GM18858 (cell line): ENCODE results near the gene PADI2.

Source experiments
- ATAC-seq: cut with Tn5 transposase; IDR thresholded peaks from one replicate; pipeline ENCODE4 v1.9.1; 2021; ENCODE audit not compliant: unreplicated experiment

The PADI2 gene

DNA sequence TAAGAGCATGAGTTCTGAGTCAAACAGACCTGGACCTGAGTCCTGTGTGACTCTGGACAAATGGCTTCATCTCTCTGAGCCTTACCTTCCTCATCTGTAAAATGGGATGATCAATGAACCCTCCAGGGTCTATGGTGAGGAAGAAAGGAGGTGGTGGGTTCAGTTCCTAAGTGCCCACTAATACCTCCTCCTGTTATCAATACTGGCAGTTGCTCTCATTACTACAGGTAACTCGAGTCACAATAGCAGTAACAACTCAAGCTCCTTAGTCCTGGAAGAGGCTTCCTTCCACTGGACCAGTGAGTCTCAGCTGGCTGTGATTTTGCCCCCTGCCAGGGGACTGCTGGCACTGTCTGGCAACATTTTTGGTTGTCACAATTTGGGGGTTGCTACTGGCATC is 2.6 kb downstream of the PADI2 start:
- no peak for ATAC-seq

DNA sequence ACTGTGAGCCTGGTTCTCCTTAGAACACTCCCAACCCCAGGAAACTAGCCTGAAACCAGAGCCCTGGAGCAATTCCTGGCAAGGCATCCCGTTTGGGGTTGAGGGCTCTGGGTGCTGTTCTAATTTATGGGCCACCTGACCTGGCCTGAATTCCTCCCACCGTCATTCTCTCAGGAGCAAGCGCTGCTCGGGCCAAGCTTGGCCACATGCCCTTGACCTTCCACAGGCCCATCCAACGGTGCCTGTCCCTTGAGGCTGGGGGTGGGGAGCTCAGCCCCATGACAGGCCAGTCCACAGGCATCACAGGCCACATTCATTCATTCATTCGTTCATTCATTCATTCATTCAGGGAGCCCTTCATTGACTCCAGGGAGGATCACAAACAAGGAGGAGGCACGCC is 5.3 kb downstream of the PADI2 start:
- no peak for ATAC-seq

- no peak for ATAC-seq
These were observed 6.6 kb downstream of the PADI2 start for GRCh38 chr1:17112496-17113236.

GRCh38 chr1:17112076-17112475 is 7.2 kb downstream of the PADI2 start:
- ATAC-seq, result no peak

DNA sequence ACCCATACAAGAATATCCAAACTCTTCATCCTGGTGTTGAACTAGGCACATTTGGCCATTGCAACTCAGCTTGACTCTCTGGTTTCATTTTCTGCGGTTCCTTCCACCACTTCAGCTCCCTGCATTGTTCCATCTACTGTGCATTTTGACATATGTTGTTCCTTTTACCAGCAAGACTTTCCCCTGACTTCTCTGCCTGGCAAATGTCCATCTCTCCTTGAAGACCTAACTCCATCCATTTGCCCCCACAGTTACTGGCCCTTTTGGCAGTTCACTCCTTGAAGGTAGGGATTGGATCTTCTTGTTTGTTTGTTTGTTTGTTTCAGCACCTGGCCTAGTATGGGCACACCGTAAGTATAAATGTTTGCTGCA is 8.7 kb downstream of the PADI2 start:
- no peak for ATAC-seq

GRCh38 chr1:17109892-17110554 is 9.2 kb downstream of the PADI2 start:
- no peak for ATAC-seq

GRCh38 chr1:17108786-17109185 is 10.5 kb downstream of the PADI2 start:
- no peak for ATAC-seq

DNA sequence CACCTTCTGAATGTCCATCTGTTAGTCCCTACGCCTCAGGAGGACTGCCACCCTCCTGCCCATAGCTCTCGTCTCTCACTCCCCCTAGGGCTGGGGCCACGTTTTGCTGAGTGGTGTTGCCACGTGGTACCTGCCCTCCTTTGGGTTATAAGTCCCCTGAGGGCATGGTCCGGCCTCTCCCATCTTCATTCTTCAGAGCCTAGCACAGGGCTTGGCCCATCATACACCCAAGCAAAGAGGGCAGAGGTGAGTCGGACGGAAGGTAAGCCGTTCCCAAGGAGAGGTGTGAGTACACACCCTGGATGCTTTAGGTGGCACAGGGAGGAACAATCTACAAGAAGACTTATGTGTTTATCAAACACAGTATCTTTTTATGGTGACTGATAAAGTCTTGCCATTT is 10.9 kb downstream of the PADI2 start:
- ATAC-seq, result no peak

DNA sequence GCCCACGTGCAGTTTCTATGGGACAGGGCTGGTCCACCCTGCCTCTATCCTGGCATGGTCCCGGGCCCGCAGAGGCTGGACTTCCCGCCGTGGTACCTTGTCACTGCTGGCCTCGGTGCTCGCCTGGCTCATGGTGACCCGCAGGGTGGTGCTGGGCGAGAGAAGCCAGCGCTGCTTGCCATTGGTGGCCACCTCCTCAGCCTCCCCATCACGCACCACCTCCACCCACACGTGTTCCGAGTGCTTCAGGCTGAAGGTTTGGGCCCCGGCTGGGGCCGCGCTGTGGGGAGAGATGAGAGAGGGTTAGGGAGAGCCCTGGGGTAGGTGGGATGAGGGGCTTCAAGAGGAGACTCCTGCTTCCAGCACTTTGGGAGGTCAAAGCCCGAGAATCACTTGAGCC is 14.5 kb downstream of the PADI2 start:
- ATAC-seq, result no peak

GRCh38 chr1:17102232-17102631 is 17.0 kb downstream of the PADI2 start:
- no peak for ATAC-seq

DNA sequence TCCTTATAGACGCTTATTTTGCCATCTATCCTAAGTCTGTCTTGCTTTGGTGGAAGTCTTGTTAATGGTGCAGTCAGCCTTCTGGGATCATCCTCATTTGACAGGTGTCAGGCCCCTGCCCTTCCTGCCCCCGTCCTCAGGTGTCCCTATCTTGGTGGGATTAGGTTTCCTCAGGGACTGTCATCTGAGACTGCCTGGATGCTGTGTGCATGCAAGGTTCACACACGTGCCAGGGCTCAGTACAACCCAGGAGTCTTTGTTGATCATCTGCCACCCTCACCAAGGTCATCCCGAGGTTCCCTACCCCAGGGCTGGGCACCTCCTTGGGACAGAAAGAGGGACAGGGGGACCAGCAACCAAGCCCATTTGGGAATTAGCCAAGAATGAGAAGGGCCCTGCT is 18.0 kb downstream of the PADI2 start:
- ATAC-seq, result no peak

DNA sequence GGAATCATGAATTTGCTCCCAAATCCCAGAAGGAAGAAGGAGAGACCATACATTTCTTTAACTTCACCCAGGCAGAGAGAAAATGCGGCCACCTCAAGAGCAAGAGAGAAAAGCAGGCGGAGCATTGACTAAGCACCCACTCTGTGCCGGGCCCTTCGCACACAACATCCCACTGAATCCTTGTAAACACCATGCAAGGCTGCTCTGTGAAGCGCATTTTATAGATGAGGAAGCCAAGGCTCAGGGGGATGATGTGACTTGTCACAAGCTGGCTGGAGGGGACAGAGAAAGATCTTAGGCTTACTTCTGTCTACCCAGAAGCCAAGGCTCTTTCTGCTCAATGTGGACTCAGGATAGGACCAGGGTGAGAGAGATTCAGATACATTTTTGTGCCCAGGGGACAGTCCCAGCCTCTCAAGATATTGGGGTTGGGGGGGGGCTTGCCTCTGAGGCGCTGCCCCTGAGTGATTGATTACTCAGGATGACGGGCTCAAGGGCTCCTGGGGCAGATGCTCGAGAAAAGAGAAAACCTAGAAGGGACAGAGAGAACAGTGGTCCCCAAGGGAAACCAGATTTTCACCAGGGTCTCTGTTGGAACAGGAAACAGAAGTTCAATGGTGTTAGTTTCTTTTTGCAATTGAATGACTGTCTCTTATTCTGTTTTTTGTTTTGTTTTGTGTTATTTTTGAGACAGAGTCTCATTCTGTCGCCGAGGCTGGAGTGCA is 19.5 kb downstream of the PADI2 start:
- no peak for ATAC-seq

DNA sequence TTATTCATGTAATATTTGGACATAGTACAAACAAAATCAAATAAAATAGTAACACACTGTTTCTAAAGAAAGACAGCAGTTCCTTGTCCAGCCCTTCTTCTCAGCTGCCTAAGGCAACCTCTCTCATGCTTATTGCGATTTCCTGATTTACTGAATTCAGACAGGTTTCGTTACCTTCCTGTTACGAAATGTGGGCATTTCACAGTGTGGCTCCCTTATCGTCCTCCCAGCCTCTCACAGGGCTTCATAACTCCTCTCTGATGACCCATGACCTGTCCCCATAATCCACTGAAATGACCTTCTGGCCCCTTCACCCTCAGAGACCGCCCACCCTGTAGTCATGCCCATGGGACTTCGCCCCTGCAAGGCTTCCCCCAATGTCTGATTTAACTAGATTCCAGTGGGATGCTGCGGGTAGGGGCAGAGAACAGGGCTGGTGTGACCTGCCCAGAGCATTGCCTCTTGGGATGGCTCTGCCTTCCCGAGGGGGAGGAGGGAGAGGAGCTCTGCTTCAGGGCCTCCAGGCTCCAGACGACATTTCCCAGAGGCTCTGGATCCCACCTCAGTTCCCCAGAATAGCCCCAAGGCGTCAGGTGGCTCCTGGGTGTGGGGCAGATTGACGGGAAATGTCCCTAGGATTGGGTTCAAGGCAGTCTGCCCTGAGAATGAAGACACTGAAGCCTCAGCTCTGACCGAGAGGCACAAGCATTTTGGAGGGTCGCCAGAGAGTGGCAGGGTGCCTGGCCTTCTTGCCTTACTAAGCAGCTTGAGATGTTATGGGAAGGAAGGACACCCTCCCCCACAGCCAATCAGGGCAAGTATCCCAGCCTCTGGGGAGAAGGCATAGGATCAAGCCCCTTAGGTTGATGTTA is 20.6 kb downstream of the PADI2 start:
- ATAC-seq, result no peak

- ATAC-seq, result no peak
These were observed 21.5 kb downstream of the PADI2 start for GRCh38 chr1:17097787-17098186.

DNA sequence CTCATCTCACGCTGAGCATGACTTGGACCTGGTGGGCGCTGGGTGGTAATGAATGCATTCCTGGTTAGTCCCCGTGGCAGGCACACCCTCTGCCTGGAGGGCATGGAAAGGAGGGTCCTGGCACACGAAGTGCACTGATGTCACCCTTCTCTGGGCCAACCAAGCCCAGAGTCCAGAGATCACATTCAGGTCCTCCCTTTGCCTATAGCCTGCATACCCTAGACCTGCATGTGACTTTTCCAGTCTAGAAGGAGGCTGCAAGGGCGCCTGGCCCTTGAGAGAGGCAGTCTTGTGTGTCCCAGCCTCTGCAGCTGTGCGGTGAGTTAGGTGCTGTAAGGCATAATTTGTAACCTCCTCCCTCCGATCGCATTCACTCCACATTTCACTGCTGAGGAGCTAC is 22.1 kb downstream of the PADI2 start:
- no peak for ATAC-seq

DNA sequence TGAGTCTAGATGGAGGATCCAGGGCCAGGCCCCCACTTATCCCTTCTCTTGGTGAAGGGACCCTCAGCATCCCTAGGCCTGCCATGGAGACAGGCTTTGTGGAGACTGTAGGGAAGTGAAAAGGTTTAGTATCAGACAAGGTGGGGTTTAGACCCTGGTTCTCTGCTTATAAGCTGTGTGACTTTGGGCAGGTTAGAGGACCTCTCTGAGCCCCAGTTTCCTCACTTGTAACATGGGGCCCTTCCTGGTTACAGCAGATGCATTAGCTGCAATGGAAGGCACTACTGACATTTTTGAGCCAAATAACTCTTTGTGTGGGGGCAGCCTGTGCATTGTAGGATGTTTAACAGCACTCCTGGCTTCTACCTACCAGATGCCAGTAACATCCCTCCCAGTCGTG is 22.7 kb downstream of the PADI2 start:
- no peak for ATAC-seq

- no peak for ATAC-seq
These were observed 24.1 kb downstream of the PADI2 start for GRCh38 chr1:17095141-17095540.

DNA sequence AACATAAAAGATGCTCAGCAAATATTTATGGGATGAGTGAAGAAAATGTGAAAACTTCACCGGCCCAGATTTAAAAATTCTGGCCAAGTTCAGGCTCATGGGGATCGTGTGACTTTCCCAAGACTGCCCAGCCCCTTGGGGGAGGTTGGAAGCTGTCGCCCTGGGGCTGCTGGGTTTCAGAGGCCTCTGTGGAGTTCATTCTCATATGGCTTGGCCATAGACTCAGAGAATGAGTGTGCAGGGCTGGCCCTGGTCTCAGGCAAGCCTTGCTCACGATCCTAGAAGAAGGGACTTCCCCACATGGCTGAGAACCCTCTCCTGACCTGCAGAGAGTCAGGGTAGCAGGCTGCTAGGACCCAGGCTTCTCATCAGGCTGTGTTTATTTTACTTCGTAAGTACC is 24.6 kb downstream of the PADI2 start:
- no peak for ATAC-seq

GRCh38 chr1:17093822-17094393 is 25.3 kb downstream of the PADI2 start:
- no peak for ATAC-seq

GRCh38 chr1:17091252-17091651 is 28.0 kb downstream of the PADI2 start:
- ATAC-seq, result no peak

DNA sequence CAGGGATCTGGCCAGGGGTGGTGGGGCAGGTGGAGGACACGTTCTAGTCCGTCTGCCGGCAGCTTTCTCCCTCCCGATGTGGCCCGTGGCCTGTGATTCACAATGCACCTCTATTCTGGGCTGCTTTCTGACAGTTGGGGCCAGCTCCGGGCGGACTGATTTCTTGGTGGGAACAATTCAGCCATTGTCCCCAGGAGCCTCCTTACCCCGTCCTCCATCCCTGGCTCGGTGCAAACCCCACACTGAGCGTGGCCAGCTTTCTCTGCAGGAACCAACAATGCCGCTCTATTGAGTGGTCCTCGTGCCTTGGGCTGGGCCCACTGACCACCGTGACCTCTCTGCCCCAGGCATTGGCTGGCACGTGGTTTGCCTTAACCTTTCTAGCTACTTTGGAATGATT is 29.7 kb downstream of the PADI2 start:
- ATAC-seq, result no peak
